Measurements from ENCODE around the gene PHACTR1.

- TF ChIP-seq POLR2A (IDR thresholded peaks at IDR 0.05) = no peak
- TF ChIP-seq CTCF (IDR thresholded peaks at IDR 0.05) = no peak
Observed at GRCh38 chr6:13315896-13316295, 599.3 kb downstream of the PHACTR1 start.
